ENCODE data around the gene HOXD10. TPM values are rescaled to one million over a fixed set of nuclear protein-coding genes. Genes with fewer than 3 reads are reported as not detected.

HOXD10 gene
- polyA plus RNA-seq, 12 donors = 0.33 to 21.6 (median 3.4) TPM; not detected in 3

GRCh38 chr2:176162911-176163671 lies 46.5 kb downstream of the HOXD10 start:
- DNase-seq = no peak

DNA sequence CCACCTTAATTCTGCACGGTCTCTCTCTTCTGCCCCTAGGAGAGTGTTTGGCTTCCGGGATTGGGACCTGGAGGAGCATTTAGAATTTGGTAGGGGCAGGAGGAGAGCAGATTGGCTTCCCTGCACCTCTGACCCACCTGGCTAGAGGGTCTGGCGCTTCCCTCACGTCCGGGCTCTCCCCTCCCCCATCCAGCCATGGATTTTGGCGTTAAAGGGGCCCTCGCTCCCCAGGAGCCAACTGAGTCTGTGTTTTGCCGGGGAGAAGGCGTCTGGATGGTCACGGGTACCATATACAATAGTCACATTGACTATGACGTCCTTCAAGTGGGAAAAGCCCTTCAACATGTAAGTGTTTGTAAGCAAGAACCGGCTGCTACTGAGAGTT lies 47.1 kb downstream of the HOXD10 start:
- DNase-seq = no peak

- no peak for DNase-seq
These were observed 47.6 kb downstream of the HOXD10 start for GRCh38 chr2:176164201-176164600.

DNA sequence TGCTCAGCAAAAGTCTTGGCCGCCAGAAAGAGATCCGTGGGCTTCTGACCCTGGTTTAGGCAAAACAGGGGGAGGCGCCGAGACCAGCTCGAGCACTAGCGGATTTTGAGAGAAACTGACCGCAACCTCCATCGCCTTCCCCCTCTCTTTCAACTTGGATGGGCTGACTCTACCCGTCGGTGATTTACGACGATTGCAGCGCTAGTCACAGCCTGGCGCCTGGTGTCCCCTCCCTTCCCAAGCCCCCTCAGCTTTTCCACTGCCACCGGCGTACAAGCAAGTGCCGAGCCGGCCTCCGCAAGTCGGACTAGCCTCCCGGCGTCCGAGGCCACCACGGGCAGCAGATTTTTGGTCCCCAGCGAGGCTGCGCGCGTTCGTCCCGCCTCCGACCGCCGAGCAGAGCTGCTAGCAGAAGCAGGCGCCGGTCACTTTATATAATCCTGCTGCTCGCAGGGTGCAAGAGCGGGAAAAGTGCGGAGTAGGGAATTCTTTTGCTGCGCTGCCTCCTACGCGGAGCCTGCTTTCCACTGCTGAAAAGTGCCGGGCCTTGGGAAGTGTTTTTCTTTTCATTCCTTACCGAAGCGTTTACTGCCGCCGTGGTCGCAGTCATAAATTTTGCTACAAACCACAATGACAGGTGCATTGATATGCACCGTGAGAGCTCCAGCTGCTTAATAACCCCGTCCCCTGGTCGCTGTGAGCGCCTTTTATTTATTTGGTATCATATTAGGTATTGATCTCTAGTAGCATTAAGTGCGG lies 48.2 kb downstream of the HOXD10 start:
- no peak for DNase-seq

GRCh38 chr2:176165370-176166050 lies 48.9 kb downstream of the HOXD10 start:
- no peak for DNase-seq

GRCh38 chr2:176166272-176166671 lies 49.7 kb downstream of the HOXD10 start:
- no peak for DNase-seq

DNA sequence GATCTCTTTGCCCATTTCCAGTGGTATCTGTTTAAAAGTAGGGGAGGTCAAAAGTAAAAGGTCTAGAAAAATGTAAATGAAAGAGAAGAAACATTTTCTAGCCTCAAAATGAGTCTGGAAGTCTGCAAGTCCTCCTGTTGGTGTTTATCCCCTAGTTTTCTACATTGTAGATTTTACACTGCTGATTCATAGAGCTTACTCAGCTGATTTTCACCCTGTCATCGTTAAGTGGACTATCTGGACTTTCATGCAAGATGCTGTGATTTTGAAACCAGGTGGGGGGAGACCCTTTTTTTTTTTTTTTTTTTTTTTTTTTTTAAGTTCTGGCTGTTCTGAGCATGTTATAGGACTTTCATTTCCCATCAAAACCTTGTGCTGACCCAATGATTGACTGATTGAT lies 50.8 kb downstream of the HOXD10 start:
- no peak for DNase-seq

DNA sequence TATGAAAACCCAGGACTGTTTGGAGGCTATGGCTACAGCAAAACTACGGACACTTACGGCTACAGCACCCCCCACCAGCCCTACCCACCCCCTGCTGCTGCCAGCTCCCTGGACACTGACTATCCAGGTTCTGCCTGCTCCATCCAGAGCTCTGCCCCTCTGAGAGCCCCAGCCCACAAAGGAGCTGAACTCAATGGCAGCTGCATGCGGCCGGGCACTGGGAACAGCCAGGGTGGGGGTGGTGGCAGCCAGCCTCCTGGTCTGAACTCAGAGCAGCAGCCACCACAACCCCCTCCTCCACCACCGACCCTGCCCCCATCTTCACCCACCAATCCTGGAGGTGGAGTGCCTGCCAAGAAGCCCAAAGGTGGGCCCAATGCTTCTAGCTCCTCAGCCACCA lies 52.6 kb downstream of the HOXD10 start:
- DNase-seq = no peak

Other genes with a start within 250 kb of the HOXD10 start
- 10 to 100 TPM; 17.2 to 54.3 (median 42.7) TPM for gene LNPK, start 114.5 kb upstream of the HOXD10 start, polyA plus RNA-seq (ENCODE audit: insufficient read length in 12 of 12)
- gene EVX2, start 32.8 kb upstream of the HOXD10 start, polyA plus RNA-seq (ENCODE audit: insufficient read length in 12 of 12) = under 1 TPM in 2 of 12 donors, not detected in 10; 0.04 TPM
- gene HOXD13, start 24.1 kb upstream of the HOXD10 start, polyA plus RNA-seq (ENCODE audit: insufficient read length in 12 of 12) = 1 to 10 TPM in 1 of 12 donors, under 1 TPM in 4, not detected in 7; 0.30 to 2.5 (median 0.63) TPM
- gene HOXD12, start 17.0 kb upstream of the HOXD10 start, polyA plus RNA-seq (ENCODE audit: insufficient read length in 12 of 12) = under 1 TPM in 2 of 12 donors, not detected in 10; 0.15 to 0.37 TPM
- 1 to 10 TPM in 5 of 12 donors, under 1 TPM in 3, not detected in 4; 0.17 to 6.9 (median 2.0) TPM for gene HOXD11, start 9.5 kb upstream of the HOXD10 start, polyA plus RNA-seq (ENCODE audit: insufficient read length in 12 of 12)
- 10 to 100 TPM in 1 of 12 donors, 1 to 10 TPM in 10, not detected in 1; 3.5 to 12.5 (median 6.0) TPM for gene HOXD9, start 5.9 kb downstream of the HOXD10 start, polyA plus RNA-seq (ENCODE audit: insufficient read length in 12 of 12)
- 10 to 100 TPM in 11 of 12 donors, not detected in 1; 27.3 to 47.7 (median 42.5) TPM for gene HOXD8, start 12.9 kb downstream of the HOXD10 start, polyA plus RNA-seq (ENCODE audit: insufficient read length in 12 of 12)
- gene HOXD4, start 34.8 kb downstream of the HOXD10 start, polyA plus RNA-seq (ENCODE audit: insufficient read length in 12 of 12) = 10 to 100 TPM in 3 of 12 donors, 1 to 10 TPM in 8, not detected in 1; 4.9 to 14.8 (median 5.9) TPM
- 1 to 10 TPM in 10 of 12 donors, not detected in 2; 1.8 to 4.8 (median 2.4) TPM for gene HOXD3, start 40.5 kb downstream of the HOXD10 start, polyA plus RNA-seq (ENCODE audit: insufficient read length in 12 of 12)
- gene HOXD1, start 71.9 kb downstream of the HOXD10 start, polyA plus RNA-seq (ENCODE audit: insufficient read length in 12 of 12) = 1 to 10 TPM in 8 of 12 donors, under 1 TPM in 2, not detected in 2; 0.85 to 2.6 (median 1.4) TPM
- gene MTX2, start 152.7 kb downstream of the HOXD10 start, polyA plus RNA-seq (ENCODE audit: insufficient read length in 12 of 12) = 10 to 100 TPM in 11 of 12 donors, not detected in 1; 47.9 to 66.8 (median 60.2) TPM

Data from muscle of arm (tissue), 12 donors.